C4-2B (cell line): ENCODE data around the gene PSD.

Experiments used
- ZFX ChIP-seq: fragments of 450-650 bp; IDR thresholded peaks from 2 replicates; pipeline ENCODE4 v1.6.1; 2017
- TF ChIP-seq, protein P1 (sequence below): fragments of 450-650 bp; conservative IDR thresholded peaks from 2 replicates; pipeline ENCODE4 v1.5.1; 2017; ENCODE audit warnings: mild to moderate bottlenecking

DNA sequence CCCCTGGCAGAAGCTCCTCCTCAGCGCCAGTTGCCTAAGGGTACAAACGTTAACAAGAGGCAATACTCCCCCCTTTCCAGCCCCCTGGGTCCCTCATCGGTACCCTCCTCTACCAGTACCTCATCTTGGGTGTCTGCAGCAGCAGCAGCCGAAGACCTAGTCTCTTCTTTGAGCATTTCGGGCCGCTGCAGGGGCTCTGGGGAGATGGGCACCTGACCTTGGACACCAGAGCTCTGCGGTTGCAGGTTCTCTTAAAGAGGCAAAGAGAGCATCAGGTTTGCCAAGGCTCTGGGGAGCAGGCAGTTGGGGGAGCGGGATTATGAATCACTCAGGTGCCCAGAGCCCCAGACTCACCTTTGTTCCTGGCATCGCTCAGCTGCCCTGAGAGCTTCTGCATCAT lies 5.6 kb upstream of the PSD start:
- TF ChIP-seq, protein P1, sequence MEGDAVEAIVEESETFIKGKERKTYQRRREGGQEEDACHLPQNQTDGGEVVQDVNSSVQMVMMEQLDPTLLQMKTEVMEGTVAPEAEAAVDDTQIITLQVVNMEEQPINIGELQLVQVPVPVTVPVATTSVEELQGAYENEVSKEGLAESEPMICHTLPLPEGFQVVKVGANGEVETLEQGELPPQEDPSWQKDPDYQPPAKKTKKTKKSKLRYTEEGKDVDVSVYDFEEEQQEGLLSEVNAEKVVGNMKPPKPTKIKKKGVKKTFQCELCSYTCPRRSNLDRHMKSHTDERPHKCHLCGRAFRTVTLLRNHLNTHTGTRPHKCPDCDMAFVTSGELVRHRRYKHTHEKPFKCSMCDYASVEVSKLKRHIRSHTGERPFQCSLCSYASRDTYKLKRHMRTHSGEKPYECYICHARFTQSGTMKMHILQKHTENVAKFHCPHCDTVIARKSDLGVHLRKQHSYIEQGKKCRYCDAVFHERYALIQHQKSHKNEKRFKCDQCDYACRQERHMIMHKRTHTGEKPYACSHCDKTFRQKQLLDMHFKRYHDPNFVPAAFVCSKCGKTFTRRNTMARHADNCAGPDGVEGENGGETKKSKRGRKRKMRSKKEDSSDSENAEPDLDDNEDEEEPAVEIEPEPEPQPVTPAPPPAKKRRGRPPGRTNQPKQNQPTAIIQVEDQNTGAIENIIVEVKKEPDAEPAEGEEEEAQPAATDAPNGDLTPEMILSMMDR, result no peak
- TF ChIP-seq ZFX, result no peak
